ENCODE results near the gene ZNF230.
A peak's percentile ranks its signal among the peaks of the same experiment; 100 is the strongest.

Gene ZNF230

DNA sequence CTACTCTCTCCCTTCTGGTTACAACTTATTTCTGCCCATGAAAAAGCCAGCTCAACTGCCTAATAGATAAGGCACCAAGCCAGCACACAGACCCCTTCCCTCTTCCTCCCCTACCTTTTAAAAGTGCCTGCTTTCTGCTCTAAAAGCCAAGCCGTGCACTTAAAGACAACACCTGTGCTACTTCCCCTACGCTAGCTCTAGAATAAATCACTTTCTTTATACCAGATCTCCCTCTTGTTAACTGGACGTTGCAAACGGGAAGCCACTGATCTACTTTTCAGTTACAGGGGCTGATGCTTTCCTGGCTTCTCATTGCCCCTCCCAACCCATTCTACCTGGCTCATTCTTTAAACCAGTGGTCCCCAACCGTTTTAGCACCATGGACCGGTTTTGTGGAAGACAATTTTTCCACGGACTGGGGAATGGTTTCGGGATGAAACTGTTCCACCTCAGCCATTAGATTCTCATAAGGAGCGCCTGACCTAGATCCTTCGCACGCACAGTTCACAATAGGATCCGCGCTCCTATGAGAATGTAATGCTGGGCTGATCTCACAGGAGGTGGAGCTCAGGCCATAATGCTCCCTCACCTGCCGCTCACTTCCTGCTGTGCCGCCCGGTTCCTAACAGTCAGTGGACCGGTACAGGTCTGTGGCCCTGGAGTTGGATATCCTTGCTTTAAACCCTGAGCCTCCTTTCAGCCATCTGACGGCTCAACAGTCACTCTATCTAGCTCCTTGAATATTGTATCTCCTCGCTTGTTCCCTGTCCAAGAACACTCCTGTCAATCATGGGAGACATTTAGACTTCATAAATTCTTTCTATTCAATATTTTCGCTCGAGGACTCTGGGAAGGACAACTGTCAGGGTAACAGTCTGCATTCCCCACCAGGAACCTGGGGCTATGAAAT is 48.2 kb downstream of the ZNF230 start:
- peak; percentile 66 for DNase-seq

DNA sequence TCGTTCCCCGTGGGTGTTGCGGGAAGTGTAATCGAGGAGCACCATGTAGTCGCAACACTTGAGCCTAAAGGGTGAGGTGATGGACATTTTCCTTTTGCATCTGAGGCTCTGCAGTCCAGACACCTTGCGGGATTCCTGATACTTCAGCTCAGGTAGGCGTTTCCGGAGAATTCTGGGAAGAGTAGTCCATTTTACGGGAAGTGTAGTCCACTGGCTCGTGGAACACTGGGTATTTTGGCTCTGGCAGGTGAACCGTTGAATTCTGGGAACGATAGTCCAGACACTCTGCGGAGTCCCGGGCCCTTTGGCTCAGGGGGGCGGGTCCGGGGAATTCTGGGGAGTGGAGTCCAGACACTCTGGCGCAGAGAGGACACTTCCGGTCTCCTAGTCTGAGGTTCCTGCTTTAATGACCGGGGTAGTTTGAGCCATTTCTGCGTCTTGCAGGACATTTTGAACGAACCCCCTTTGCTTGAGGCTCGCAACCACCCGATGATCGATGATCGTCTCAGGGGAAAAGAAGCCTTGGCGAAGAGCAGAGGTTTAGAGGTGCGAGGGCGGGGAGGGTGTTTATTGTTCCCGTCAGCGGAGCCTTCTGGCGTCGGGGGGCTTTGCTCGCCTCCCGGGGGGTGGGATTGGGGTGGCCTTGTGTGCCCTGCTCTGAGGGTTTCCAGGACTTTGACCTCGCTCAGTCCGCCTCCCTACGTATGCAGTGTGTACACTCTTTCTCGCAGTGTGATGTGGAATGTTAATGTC is 49.1 kb downstream of the ZNF230 start, which contains the start of gene ZNF223:
Gene ZNF223, plus strand, starts transcription at position 387 of the 753 bp plus-strand sequence. CDS start 3,141 bp downstream, outside the sequence.
- DNase-seq, result peak; percentile 96

GRCh38 chr19:44055870-44056269 is 53.1 kb downstream of the ZNF230 start:
- DNase-seq, result no peak

- no peak for DNase-seq
Observed at GRCh38 chr19:44059229-44059628, 56.5 kb downstream of the ZNF230 start.

DNA sequence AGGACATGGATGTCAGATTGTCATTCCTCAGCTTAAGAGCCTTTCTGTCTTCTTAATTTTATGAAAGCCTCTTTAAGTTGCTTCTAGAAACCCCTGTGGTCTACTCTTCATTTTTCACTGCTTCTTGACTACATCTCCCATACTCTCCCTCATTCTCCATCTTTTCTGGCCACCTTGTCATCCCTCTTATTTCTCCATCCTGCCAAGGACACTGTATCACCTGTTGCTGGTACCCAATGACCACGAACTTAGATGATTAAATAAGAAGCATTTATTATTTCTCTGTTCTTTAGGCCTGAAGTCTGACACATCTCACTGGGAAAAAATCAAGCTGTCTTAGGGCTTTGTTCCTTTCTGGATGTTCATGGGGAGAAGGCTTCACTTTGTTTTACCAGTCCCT is 58.3 kb downstream of the ZNF230 start:
- DNase-seq, result no peak
